Thyroid gland (tissue), 4 donors: ENCODE results near the gene MTCL3.

Experiments used
- CTCF ChIP-seq, 6 experiments: fragments of 200-600 bp in 3 of 6; fragments of 450-650 bp in 3 of 6; sonication (generic) in 3 of 6; IDR thresholded peaks; one replicate each; pipeline ENCODE4 v1.5.1; 2016 to 2019; ENCODE audit warnings: antibody characterized with exemption in 6 of 6, mild to moderate bottlenecking in 2 of 6, inconsistent platforms in 1 of 6, moderate library complexity in 1 of 6
- POLR2A ChIP-seq, 2 donors: fragments of 450-650 bp; IDR thresholded peaks; one replicate each; pipeline ENCODE4 v1.6.1; 2017; ENCODE audit warnings: antibody characterized with exemption in 2 of 2, mild to moderate bottlenecking in 2 of 2, moderate library complexity in 1 of 2

DNA sequence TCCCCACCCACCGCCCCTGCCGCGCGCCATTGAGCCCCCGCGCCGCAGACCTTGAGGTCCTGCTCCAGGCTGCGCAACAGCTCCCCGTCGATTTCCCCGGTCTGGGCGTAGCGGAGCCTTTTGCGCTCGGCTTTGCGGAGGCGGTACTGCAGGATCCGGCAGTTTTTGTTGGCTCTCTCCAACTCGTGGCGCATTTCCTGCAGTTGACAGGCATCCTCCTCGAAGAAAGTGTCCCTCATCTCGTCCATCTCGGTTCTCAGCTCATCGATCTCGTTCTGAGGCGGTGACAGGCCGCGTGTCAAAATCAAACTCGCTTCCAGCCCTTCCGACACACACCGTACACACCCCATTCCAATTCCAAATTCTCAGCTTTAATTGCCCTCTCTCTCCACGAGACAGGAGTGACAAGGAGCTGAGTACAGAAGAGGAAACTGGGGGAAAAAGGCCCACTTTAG is 4.3 kb downstream of the MTCL3 start:
- TF ChIP-seq CTCF (IDR thresholded peaks at IDR 0.05), result no peak
- TF ChIP-seq POLR2A (IDR thresholded peaks at IDR 0.05), result no peak
